ENCODE measurements around the gene PHIP. TPM values are rescaled to one million over a fixed set of nuclear protein-coding genes. Genes with fewer than 3 reads are reported as not detected.

PHIP gene
- total and polyA plus RNA-seq, 2 donors (not counting 3 experiments of a cell fraction or from before 2014, with no cell fraction given) = 3.5 to 28.4 TPM

GRCh38 chr6:79056226-79056625 is 21.8 kb downstream of the PHIP start:
- Histone ChIP-seq H3K4me2 (ENCODE audit: insufficient read depth, low read length) (no peak overlapping the region), H3K9me1 (replicated peaks; ENCODE audit: control insufficient read depth, extremely low read depth, insufficient read depth, low read length) (no peaks in the 10 kb centered on the region), H3K79me2 (ENCODE audit: control insufficient read depth, insufficient read depth, low read length) (peaks cover 10% of the 10 kb centered on the region), H3K27me3 (ENCODE audit: control insufficient read depth in 2 of 2, insufficient read depth in 2 of 2, low read length in 2 of 2) (no peaks in the 10 kb centered on the region), H2AFZ (ENCODE audit: low read depth, low read length) (no peak overlapping the region), H3K36me3 (ENCODE audit: control insufficient read depth in 2 of 2, extremely low read depth in 1 of 2, insufficient read depth in 2 of 2, low read length in 2 of 2) (peaks cover 4 to 15% of the 10 kb centered on the region in 2 experiments), H3K4me1 (ENCODE audit: control insufficient read depth, extremely low read depth, insufficient read depth, low read length) (no peaks in the 10 kb centered on the region), H3K4me3 (replicated peaks in 1 of 3; ENCODE audit: insufficient read depth in 1 of 3, low read depth in 1 of 3, low read length in 3 of 3) (no peak overlapping the region), H3K9me3 (replicated peaks; ENCODE audit: control insufficient read depth, insufficient read depth, low read length) (no peaks in the 10 kb centered on the region), H3K27ac (ENCODE audit: insufficient read depth, low read depth, low read length) (no peak overlapping the region), H4K20me1 (replicated peaks; ENCODE audit: control insufficient read depth, extremely low read depth, insufficient read depth, low read length) (no peaks in the 10 kb centered on the region), H3K9ac (replicated peaks; ENCODE audit: extremely low read depth, insufficient read depth, low read length) (no peak overlapping the region)
- dilution Hi-C loops (cut with MboI; ENCODE audit: extremely low pct_ligation_motif_present, low sequenced_read_pairs) = no loop called here
- ChIA-PET CTCF (no interaction called here), POLR2A (no interaction called here)
- DNase-seq (ENCODE audit: low read depth, low spot score) (no peak), FAIRE-seq (no peak)
- intact Hi-C loops (cut with micrococcal nuclease) = no loop called here
- TF ChIP-seq, protein P1, sequence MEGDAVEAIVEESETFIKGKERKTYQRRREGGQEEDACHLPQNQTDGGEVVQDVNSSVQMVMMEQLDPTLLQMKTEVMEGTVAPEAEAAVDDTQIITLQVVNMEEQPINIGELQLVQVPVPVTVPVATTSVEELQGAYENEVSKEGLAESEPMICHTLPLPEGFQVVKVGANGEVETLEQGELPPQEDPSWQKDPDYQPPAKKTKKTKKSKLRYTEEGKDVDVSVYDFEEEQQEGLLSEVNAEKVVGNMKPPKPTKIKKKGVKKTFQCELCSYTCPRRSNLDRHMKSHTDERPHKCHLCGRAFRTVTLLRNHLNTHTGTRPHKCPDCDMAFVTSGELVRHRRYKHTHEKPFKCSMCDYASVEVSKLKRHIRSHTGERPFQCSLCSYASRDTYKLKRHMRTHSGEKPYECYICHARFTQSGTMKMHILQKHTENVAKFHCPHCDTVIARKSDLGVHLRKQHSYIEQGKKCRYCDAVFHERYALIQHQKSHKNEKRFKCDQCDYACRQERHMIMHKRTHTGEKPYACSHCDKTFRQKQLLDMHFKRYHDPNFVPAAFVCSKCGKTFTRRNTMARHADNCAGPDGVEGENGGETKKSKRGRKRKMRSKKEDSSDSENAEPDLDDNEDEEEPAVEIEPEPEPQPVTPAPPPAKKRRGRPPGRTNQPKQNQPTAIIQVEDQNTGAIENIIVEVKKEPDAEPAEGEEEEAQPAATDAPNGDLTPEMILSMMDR (IDR thresholded peaks at IDR 0.05; ENCODE audit: extremely low read depth in 1 of 2, insufficient read depth in 1 of 2, low read depth in 1 of 2, low read length in 2 of 2) = no peak
- BruUV-seq (replicated peaks) = no TSS peak

DNA sequence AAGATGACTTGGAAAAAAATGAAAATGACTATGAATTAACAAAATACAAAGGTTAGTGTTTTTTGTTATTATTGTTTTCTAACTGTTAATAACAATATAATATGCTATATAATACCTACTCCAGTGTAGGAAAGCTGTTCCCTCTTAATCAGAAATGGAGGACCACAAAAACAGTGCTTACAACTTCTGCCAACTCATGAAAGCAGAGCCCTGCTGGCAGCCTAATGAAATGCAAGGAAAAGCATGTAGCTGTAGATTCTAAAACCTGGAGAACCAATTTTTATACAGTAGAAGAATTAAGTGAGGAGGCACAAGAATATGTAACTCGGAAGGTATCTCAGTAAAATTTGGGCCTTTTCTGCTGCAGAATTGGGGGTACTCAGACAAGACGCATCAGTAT is 29.4 kb downstream of the PHIP start:
- no peaks in the 10 kb centered on the region for H3K4me1 ChIP-seq (ENCODE audit: control insufficient read depth, extremely low read depth, insufficient read depth, low read length)
- no peak overlapping the region for H3K4me2 ChIP-seq (ENCODE audit: insufficient read depth, low read length)
- H3K4me3 ChIP-seq (replicated peaks in 1 of 3; ENCODE audit: insufficient read depth in 1 of 3, low read depth in 1 of 3, low read length in 3 of 3) = no peak overlapping the region
- CTCF ChIA-PET = interaction anchor here (0.6 to 1.6 kb wide), 18 partner anchors 8 to 38 kb away, joined by 3 to 12 read pairs (median 4); partner anchors contain the start of gene PHIP
- no peaks in the 10 kb centered on the region for H3K9me1 ChIP-seq (replicated peaks; ENCODE audit: control insufficient read depth, extremely low read depth, insufficient read depth, low read length)
- H3K79me2 ChIP-seq (ENCODE audit: control insufficient read depth, insufficient read depth, low read length) = peaks cover 29% of the 10 kb centered on the region
- no peak overlapping the region for H2AFZ ChIP-seq (ENCODE audit: low read depth, low read length)
- no peaks in the 10 kb centered on the region for H3K36me3 ChIP-seq (ENCODE audit: control insufficient read depth in 2 of 2, extremely low read depth in 1 of 2, insufficient read depth in 2 of 2, low read length in 2 of 2)
- FAIRE-seq (peak; percentile 33), DNase-seq (ENCODE audit: low read depth, low spot score) (peak; percentile 31)
- intact Hi-C loops (cut with micrococcal nuclease) = no loop called here
- H3K27me3 ChIP-seq (ENCODE audit: control insufficient read depth in 2 of 2, insufficient read depth in 2 of 2, low read length in 2 of 2) = no peaks in the 10 kb centered on the region
- no TSS peak for BruUV-seq (replicated peaks)
- H3K9ac ChIP-seq (replicated peaks; ENCODE audit: extremely low read depth, insufficient read depth, low read length) = no peak overlapping the region
- POLR2A ChIA-PET = interaction anchor here (0.7 kb wide), 1 partner anchor 388 kb away, joined by 3 read pairs; no protein-coding TSS in a partner anchor
- no peak overlapping the region for H3K27ac ChIP-seq (ENCODE audit: insufficient read depth, low read depth, low read length)
- no peaks in the 10 kb centered on the region for H3K9me3 ChIP-seq (replicated peaks; ENCODE audit: control insufficient read depth, insufficient read depth, low read length)
- TF ChIP-seq POLR2AphosphoS5 (IDR thresholded peaks at IDR 0.05; ENCODE audit: insufficient read depth, low read depth, low read length) = no peak
- no peak for TF ChIP-seq POLR2A (IDR thresholded peaks at IDR 0.05; ENCODE audit: low read depth, low read length)
- TF ChIP-seq, protein P2, sequence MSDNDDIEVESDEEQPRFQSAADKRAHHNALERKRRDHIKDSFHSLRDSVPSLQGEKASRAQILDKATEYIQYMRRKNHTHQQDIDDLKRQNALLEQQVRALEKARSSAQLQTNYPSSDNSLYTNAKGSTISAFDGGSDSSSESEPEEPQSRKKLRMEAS (IDR thresholded peaks at IDR 0.05; ENCODE audit: insufficient read depth, insufficient read length) = no peak
- no peak for TF ChIP-seq GATA2 (IDR thresholded peaks at IDR 0.05; ENCODE audit: insufficient read depth, insufficient read length, low read depth, low read length)
- TF ChIP-seq, protein P1 (IDR thresholded peaks at IDR 0.05; ENCODE audit: extremely low read depth in 1 of 2, insufficient read depth in 1 of 2, low read depth in 1 of 2, low read length in 2 of 2) = peak; percentile 39 to 47
- dilution Hi-C loops (cut with MboI; ENCODE audit: extremely low pct_ligation_motif_present, low sequenced_read_pairs) = no loop called here
- H4K20me1 ChIP-seq (replicated peaks; ENCODE audit: control insufficient read depth, extremely low read depth, insufficient read depth, low read length) = no peaks in the 10 kb centered on the region

Data from endothelial cell of umbilical vein (primary cell).